DMS53 (cell line): ENCODE measurements around the gene BCDIN3D.
"Not testable (repeated sequence)": the region's sequence is repeated elsewhere in the genome, so short reads cannot be mapped to it uniquely, and the experiment has no call there.

Source experiments
- DNase-seq: peaks from one replicate; lab custom pipeline; 2025; lab: John Stamatoyannopoulos, UW

Gene BCDIN3D

DNA sequence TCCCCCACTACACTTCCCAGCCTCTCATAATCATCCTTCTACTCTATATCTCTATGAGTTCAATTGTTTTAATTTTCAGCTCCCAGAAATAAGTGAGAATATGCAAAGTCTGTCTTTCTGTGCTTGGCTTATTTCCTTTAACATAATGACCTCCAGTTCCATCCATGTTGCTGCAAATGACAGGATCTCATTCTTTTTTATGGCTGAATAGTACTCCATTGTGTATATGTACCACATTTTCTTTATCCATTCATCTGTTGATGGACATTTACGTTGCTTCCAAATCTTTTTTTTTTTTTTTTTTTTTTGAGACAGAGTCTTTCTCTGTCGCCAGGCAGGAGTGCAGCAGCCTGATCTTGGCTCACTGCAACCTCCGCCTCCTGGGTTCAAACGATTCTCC lies 13.0 kb upstream of the BCDIN3D start:
- not testable (repeated sequence) for DNase-seq

- DNase-seq, result no peak
Measured at GRCh38 chr12:49854976-49855375, 12.1 kb upstream of the BCDIN3D start.

- no peak for DNase-seq
Measured at GRCh38 chr12:49853671-49854070, 10.8 kb upstream of the BCDIN3D start.

DNA sequence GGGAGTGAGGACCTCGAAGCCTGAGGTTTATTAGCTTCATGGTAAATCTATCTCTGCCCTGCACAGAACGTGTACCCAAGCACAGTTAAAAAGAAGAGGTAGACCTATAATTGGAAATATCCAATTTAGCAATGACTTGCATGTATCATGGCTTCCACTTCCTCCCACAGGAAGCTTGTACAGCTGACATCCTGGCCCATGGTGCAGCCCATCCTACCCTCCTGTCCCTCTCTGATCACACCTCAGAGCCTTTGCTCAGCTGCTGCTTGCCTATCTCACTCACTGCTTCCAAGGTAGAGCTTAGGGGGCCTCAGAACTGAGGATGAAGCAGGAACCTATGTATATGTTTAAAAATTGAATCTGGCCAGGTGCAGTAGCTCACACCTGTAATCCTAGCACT lies 4.3 kb upstream of the BCDIN3D start:
- no peak for DNase-seq

DNA sequence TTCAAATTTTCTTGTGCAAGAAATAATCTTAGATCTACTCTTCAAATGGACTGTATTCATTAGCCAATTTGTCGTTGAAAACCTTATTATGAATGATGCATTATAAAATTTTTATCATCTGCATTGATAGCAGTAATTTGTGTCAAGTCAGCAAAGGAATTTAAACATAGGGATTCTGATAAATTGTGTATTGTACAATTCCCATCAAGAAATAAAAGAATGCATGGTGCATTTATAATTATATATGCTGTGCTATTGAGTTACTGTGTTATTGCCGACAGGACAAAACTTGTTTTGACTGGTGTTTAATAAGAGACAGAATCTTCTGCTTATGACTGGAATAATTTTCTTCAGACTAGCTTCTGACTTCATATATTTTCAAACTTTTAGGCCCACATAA lies 3.1 kb upstream of the BCDIN3D start:
- no peak for DNase-seq

- no peak for DNase-seq
Measured at GRCh38 chr12:49843876-49844437, 1.1 kb upstream of the BCDIN3D start.

- DNase-seq, result no peak
Measured at GRCh38 chr12:49843411-49843810, 505 bp upstream of the BCDIN3D start.

GRCh38 chr12:49838973-49839633 lies 3.8 kb downstream of the BCDIN3D start:
- peak; percentile 80 for DNase-seq

DNA sequence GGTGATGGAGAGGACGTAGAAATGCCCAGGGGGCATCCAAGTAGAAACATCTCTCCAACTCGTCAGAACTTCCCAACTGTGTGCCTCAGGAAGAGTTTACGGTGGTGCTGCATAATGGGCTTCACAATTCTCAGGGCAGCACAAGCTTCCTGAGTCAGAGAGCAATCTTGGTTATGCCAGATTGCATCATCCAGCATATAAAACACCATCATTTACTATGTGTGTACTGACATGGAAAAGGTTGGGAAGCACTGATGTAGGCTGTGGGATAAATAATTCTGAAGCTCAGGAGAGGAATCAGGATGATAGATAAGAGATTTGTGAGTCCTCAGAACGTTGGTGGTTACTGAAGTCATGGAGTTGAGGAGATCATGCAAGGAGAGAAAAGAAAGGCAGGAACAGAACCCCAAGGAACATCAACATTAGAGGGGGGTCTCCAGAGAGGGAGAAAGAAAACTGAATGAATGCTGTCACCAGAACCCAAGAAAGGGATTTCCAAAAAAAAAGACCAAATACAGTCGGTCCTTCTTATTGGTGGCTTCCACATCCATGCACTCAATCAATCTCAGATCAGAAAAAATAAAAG lies 10.0 kb downstream of the BCDIN3D start:
- DNase-seq, result no peak

DNA sequence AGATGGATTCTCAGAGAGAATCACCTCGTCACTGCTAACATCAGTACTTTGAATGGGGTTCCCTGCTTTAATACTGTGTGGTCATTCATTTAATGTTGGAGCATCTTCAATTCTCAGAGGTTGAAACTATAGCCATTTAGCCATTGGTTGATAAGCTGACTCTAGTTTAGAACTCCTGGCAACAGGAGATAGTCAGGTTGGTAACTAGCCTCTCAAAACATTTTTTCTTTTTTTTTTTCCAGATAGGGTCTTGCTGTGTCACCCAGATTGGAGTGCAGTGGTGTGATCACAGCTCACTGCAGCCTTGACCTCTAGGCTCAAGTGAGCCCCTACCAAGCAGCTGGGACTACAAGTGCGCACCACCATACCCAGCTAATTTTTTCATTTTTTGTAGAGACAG lies 11.2 kb downstream of the BCDIN3D start:
- DNase-seq, result no peak

GRCh38 chr12:49828133-49829091 lies 14.5 kb downstream of the BCDIN3D start, which contains the start of gene NCKAP5L:
TSS of gene NCKAP5L (minus strand) at chr12:49828413. CDS start at chr12:49804044, 24,369 bp downstream.
- peak; percentile 97 for DNase-seq

- DNase-seq, result peak; percentile 71
Measured at GRCh38 chr12:49827401-49828099, 15.4 kb downstream of the BCDIN3D start.

GRCh38 chr12:49827051-49827400 lies 15.9 kb downstream of the BCDIN3D start:
- no peak for DNase-seq

DNA sequence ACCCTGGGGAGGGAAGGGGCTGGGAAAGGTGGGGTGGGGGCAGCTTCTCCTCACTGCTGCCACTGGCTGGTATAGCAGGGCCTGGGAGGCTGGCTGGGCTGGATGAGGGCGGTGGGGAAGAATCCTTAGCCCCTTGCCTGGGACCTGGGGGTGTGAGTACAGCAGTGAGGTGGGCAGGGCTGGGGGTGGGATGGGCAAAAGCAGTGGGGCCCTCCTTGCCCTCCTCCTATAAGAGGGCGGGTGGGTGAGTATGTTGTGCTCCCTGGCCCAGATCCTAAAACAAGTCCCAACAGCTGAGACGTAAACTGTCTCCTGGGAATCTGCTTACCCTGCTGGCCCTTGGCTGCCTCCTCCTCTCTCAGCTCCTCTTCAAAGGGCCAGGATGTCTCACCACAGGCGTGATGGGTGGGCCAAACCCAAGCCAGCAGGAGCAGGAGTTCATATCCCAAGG lies 16.9 kb downstream of the BCDIN3D start:
- no peak for DNase-seq

DNA sequence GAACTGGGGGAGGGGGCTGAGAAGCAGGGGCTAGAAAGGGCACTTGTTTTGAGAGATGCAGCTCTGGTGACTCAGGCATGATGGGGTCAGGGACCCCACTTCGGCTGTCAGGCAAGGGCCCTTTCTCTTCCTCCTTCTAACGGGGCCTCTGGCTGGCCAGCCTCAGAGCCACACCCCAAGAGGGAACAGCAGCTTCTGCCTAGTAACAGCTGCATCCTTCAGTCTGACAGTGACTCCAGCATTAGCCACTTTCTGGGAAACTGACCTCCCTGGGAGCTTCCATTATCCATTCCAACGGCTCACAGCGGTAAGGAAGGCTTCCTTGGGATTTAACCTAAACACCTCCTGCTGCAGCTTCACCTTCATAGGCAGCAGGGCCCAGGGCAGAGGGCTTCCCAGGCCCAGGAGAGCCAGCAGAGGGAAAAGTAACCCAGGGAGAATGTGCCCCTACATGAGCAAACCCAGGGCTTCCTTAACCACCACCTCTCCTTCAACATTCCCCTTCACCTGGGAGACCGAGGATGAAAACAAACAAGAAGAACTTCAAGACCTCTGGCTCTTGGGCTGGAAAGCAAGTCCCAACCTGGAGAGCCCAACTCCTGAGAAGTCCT lies 17.4 kb downstream of the BCDIN3D start:
- DNase-seq, result no peak

DNA sequence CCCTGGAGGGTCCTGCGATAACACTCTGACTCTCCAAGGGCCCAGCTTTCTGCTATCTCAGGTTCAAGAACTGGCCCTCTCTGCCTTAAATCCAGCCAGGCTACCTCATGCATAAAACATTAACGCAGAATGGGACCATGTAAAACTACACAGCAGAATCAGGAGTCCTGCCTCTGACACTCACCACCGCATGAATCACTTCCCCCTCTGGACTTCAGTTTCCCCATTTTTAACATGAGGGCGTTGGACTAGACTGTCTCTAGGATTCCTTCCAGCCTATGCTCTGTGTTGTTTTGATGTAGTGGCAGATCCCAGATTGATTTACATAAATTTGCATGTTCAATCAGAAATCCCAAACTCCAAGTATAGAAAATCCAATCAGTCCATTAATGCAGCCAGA lies 18.0 kb downstream of the BCDIN3D start:
- no peak for DNase-seq

GRCh38 chr12:49824416-49824815 lies 18.5 kb downstream of the BCDIN3D start:
- no peak for DNase-seq

GRCh38 chr12:49823951-49824350 lies 19.0 kb downstream of the BCDIN3D start:
- DNase-seq, result no peak

DNA sequence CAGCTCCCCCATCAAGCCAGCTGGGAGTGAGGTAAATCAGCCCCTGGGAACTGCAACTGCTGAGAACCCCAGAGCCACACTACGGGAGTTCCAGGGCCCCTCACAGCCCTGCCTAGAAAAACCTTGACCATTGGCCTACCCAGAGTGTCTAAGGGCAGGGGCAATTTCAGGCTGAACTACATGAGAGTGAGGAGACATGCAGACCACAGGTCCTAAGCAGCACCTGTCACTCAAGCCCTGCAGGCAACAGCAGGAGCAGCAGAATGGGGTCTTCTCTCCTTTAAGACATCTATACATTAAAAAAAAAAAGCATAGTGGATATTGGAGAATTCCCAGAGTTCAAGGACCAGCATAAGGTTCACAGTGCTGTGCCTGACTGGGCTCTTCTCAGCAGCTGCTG lies 19.6 kb downstream of the BCDIN3D start:
- DNase-seq, result no peak

DNA sequence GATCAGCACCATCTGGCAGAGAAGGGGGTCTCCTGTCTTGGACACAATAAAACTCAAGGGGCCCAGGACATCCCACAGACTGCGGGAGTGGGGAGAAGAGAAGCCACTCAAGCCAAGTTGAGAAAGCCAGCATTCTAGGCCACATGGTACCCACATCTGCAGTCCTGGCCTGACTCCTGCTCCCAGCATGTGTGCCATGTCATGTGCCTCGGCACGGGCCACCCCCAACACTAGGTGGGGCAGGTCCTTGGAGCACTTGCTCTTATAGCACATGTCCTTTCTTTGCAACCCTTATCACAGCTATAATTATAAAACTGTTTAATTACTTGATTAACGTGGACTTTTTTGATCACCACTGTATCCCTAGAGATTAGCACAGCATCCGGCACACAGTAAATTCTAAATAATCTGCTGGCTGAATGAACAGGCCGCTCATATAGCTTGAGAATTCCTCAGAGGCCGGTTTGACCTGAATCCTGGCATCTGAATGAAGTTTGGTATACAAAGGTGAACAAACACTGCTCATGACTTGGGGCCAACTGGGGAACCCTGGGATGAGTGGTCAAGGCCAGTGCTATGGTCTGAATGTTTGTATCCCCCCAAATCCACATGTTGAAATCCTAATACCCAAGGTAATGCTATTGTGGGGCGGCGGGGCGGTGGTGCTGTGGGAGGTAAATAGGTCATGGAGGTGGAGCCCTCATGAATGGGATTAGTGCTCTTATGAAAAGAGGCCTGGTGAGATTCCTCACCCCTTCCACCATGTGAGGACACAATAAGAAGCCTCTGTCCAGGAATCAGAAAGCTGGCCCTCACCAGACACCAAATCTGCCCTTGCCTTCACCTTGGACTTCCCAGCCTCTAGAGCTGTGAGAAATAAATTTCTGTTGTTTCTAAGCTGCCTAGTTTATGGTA lies 21.3 kb downstream of the BCDIN3D start:
- no peak for DNase-seq
